ENCODE results near the gene THOC7.

THOC7 gene

GRCh38 chr3:63842127-63842526, 21.5 kb downstream of the THOC7 start:
- DNase-seq (ENCODE audit: low read depth): no peak

DNA sequence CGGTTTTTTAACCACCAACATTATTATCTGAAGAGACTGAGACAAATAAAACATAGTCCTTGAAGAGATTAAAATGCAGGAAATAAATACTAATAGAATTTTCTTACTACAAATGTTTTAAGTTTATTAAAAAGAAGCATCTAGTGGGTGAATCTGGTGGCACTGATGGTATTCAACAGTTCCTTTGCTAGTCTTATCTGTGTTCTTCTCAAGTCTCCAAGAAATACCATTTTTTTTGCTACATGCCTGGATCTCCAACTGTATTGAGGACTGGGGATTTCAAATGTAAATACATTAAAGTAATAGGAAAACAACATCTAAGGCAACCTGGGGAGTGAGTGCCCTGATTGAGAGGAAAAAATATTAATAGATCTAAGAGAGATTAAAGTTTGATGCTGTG, 21.9 kb downstream of the THOC7 start:
- DNase-seq (ENCODE audit: low read depth): no peak

- DNase-seq (ENCODE audit: low read depth): no peak
These were observed 31.2 kb downstream of the THOC7 start for GRCh38 chr3:63832395-63832794.

GRCh38 chr3:63830526-63830925, 33.1 kb downstream of the THOC7 start:
- no peak for DNase-seq (ENCODE audit: low read depth)

- no peak for DNase-seq (ENCODE audit: low read depth)
These were observed 39.3 kb downstream of the THOC7 start for GRCh38 chr3:63824309-63824708.

- no peak for DNase-seq (ENCODE audit: low read depth)
These were observed 44.5 kb downstream of the THOC7 start, which contains the start of gene C3orf49 for GRCh38 chr3:63819151-63819398. TSS of gene C3orf49 (plus strand) at chr3:63819299. CDS start at chr3:63819472, 173 bp downstream.

- DNase-seq (ENCODE audit: low read depth): peak; percentile 9
These were observed 45.1 kb downstream of the THOC7 start for GRCh38 chr3:63818282-63819150.

DNA sequence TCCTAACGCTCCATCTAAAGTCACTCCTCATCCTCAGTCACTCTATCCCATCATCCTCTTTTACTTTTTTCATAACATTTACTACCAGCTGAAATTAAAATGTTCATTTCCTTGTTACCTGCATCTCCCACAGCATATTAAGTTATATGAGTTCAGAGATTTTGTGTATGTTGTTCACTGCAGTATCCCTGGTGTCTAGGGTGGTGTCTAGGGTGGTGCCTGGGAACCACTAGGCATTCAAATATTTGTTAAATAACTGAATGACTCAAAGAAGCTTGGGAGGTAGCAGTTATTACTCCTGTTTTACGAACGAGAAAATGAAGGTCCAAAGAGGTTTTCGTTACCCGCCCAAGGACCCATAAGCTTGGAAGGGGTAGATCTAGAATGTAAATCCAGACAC, 46.4 kb downstream of the THOC7 start:
- no peak for DNase-seq (ENCODE audit: low read depth)

DNA sequence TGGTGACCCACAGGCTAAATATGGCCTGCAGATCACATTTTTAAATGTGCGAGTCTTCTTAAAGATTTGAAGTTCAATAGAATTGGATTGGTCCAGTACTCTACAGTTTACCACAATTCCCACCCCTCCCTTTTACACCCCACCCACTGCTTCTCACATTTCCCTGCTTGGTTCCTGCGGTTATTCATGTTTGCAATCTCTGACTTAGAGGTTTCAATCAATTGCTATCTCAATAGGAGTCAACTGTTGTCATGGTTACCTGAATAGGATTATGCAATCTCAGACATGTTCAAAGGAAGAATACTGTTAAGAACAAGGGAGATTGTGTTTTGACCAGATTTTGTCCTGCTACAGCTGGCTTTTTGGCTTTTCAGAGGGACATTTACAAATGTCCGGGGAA, 49.4 kb downstream of the THOC7 start:
- DNase-seq (ENCODE audit: low read depth): no peak

- no peak for DNase-seq (ENCODE audit: low read depth)
These were observed 54.0 kb downstream of the THOC7 start for GRCh38 chr3:63809607-63810006.

GRCh38 chr3:63808633-63809032, 55.0 kb downstream of the THOC7 start:
- DNase-seq (ENCODE audit: low read depth): no peak

DNA sequence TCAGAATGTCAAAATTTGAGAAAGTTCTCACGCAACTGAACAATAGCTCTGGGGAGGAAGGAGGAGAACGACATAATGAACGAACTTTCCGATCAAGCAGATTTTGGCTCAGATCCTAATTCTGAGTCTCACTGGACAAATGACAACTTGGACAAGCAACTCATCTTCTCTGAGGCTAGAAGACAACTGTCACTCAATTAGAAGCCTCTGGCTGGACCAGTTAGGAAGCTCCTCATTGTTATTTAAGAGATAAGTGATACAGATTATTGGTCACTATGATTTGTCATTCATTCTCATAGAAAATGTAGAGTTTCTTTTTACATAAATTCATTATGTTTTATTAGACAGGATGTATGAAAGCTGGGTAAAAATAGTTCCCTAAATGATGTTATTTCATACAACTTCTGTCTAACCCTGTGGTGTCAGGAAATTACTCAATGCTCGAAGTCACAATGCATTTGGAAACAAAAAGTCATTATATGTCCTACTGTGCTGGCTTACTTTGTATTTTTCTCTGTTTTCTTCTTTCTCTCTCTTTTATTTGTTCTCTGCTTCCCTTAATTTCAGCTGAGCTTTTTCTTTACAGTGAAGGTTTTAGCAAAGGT, 55.5 kb downstream of the THOC7 start:
- no peak for DNase-seq (ENCODE audit: low read depth)

DNA sequence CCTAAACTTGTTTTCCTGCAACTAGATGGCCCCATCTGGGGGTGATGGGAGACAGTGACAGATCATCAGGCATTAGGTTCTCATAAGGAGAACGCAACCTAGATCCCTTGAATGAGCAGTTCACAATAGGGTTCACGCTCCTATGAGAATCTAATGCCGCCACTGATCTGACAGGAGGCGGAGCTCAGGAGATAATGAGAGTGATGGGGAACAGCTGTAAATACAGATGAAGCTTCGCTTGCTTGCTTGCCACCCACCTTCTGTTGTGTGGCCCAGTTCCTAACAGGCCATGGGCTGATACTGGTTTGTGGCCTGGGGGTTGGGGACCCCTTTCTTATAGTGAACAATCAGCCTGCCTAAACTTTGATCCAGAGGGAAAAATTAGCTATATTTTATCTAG, 59.7 kb downstream of the THOC7 start:
- DNase-seq (ENCODE audit: low read depth): no peak

- DNase-seq (ENCODE audit: low read depth): no peak
These were observed 63.5 kb downstream of the THOC7 start for GRCh38 chr3:63800097-63800496.

GRCh38 chr3:63798949-63799348, 64.7 kb downstream of the THOC7 start:
- DNase-seq (ENCODE audit: low read depth): no peak

- DNase-seq (ENCODE audit: low read depth): no peak
These were observed 65.1 kb downstream of the THOC7 start for GRCh38 chr3:63798544-63798943.

GRCh38 chr3:63795438-63795837, 68.2 kb downstream of the THOC7 start:
- DNase-seq (ENCODE audit: low read depth): no peak

GRCh38 chr3:63791974-63792373, 71.6 kb downstream of the THOC7 start:
- no peak for DNase-seq (ENCODE audit: low read depth)

All from stimulated activated CD8-positive, alpha-beta memory T cell treated with anti-CD3 and anti-CD28 coated beads, Interleukin-7, amount 100 ng/mL, for 24 hours (primary cell).